NCI-H1105 treated with DMSO at 0.1 percent for 48 hours (cell line): ENCODE data around the gene WDR49.
"Not testable (repeated sequence)": the region's sequence is repeated elsewhere in the genome, so short reads cannot be mapped to it uniquely, and the experiment has no call there.

Experiments
- DNase-seq: peaks from one replicate; lab custom pipeline; 2025; lab: John Stamatoyannopoulos, UW

WDR49 gene

GRCh38 chr3:167614196-167614595 is 39.5 kb downstream of the WDR49 start:
- DNase-seq = not testable (repeated sequence)

- DNase-seq = no peak
Measured at GRCh38 chr3:167611718-167612117, 42.0 kb downstream of the WDR49 start.

GRCh38 chr3:167609156-167609555 is 44.6 kb downstream of the WDR49 start:
- DNase-seq = no peak

GRCh38 chr3:167606836-167607235 is 46.9 kb downstream of the WDR49 start:
- DNase-seq = no peak

- no peak for DNase-seq
Measured at GRCh38 chr3:167605871-167606270, 47.9 kb downstream of the WDR49 start.

- no peak for DNase-seq
Measured at GRCh38 chr3:167602041-167602440, 51.7 kb downstream of the WDR49 start.

GRCh38 chr3:167587651-167588050 is 66.1 kb downstream of the WDR49 start:
- DNase-seq = no peak

GRCh38 chr3:167575000-167575600 is 78.6 kb downstream of the WDR49 start:
- no peak for DNase-seq

GRCh38 chr3:167572991-167573390 is 80.8 kb downstream of the WDR49 start:
- DNase-seq = no peak

GRCh38 chr3:167568634-167569033 is 85.1 kb downstream of the WDR49 start:
- DNase-seq = no peak

GRCh38 chr3:167565489-167565888 is 88.3 kb downstream of the WDR49 start:
- no peak for DNase-seq

GRCh38 chr3:167564612-167565011 is 89.1 kb downstream of the WDR49 start:
- DNase-seq = no peak

GRCh38 chr3:167559924-167560323 is 93.8 kb downstream of the WDR49 start:
- DNase-seq = peak; percentile 61

GRCh38 chr3:167554898-167555297 is 98.8 kb downstream of the WDR49 start:
- DNase-seq = no peak

- no peak for DNase-seq
Measured at GRCh38 chr3:167538081-167538480, 115.7 kb downstream of the WDR49 start.

GRCh38 chr3:167521006-167521355 is 132.8 kb downstream of the WDR49 start:
- no peak for DNase-seq

- no peak for DNase-seq
Measured at GRCh38 chr3:167520266-167521005, 133.3 kb downstream of the WDR49 start.

GRCh38 chr3:167507954-167508353 is 145.8 kb downstream of the WDR49 start:
- no peak for DNase-seq

GRCh38 chr3:167502401-167502800 is 151.3 kb downstream of the WDR49 start:
- DNase-seq = no peak

- DNase-seq = no peak
Measured at GRCh38 chr3:167501941-167502340, 151.8 kb downstream of the WDR49 start.

GRCh38 chr3:167497903-167498302 is 155.8 kb downstream of the WDR49 start:
- no peak for DNase-seq

GRCh38 chr3:167493244-167493643 is 160.5 kb downstream of the WDR49 start:
- no peak for DNase-seq

GRCh38 chr3:167491621-167492020 is 162.1 kb downstream of the WDR49 start:
- DNase-seq = no peak

GRCh38 chr3:167489571-167489970 is 164.2 kb downstream of the WDR49 start:
- DNase-seq = peak; percentile 42
